Urothelium cell line (cell line): ENCODE results near the gene ERGIC1.

Source experiments
- DNase-seq: peaks from one replicate; pipeline ENCODE4 v3.0.0; 2011; ENCODE audit warnings: low spot score, mixed read lengths
- FAIRE-seq: peaks from 2 replicates; lab custom pipeline; 2011; peaks lifted over from hg19 to GRCh38; lab: Jason Lieb, UNC

Gene ERGIC1

DNA sequence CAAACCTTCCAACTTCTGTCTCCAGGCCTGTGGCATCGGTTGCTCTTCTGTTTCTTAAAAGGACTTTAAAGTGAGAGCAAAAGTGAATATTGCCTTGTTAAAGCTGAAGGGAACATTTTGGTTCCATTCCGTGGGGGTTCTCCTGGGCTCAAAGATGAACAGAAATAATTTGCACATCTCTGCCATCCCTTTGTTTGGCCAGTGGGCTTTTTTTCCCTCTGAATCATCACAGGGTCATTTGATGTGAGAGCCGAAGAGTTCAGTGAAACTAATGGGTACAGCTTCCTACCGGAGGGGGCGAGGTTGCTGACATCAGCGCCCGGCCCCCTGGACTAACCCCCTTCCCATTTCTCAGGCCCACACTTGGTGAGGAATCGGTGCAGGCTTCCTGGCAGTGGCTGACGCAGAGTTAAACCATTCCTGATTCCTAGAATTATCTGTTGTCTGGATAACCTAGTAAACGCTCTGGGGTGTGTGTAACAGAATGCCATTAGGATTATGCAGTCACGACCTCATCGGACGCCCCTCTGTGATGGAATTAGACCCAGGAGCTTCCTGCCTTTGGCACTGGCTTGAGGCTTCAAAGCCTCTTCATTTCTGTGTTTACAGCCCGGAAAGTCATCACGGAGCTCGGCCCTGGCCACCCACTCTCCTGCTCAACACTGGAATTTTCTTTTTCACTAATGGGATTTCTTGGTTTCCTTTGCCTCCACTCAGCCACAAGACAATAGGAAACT is 63.6 kb downstream of the ERGIC1 start:
- FAIRE-seq (no peak), DNase-seq (peak; percentile 84)

GRCh38 chr5:172898218-172898842 is 64.3 kb downstream of the ERGIC1 start:
- DNase-seq: no peak
- no peak for FAIRE-seq

GRCh38 chr5:172898843-172899369 is 64.9 kb downstream of the ERGIC1 start:
- DNase-seq (no peak), FAIRE-seq (no peak)

DNA sequence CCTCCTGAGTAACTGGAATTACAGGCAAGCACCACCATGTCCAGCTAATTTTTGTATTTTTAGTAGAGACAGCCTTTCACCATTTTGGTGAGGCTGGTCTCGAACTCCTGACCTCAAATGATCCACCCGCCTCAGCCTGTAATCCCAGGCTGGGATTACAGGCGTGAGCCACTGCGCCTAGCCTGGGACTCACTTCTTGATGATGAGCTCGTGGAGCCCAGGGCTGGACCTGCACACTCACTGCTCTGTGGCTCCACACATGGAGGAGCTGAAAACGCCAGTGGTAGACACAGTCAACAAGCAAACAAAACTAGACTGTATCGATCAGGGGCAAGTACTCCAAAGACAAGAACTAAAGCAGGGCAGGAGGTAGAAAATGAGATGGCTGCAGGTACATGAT is 65.4 kb downstream of the ERGIC1 start:
- no peak for FAIRE-seq
- no peak for DNase-seq

DNA sequence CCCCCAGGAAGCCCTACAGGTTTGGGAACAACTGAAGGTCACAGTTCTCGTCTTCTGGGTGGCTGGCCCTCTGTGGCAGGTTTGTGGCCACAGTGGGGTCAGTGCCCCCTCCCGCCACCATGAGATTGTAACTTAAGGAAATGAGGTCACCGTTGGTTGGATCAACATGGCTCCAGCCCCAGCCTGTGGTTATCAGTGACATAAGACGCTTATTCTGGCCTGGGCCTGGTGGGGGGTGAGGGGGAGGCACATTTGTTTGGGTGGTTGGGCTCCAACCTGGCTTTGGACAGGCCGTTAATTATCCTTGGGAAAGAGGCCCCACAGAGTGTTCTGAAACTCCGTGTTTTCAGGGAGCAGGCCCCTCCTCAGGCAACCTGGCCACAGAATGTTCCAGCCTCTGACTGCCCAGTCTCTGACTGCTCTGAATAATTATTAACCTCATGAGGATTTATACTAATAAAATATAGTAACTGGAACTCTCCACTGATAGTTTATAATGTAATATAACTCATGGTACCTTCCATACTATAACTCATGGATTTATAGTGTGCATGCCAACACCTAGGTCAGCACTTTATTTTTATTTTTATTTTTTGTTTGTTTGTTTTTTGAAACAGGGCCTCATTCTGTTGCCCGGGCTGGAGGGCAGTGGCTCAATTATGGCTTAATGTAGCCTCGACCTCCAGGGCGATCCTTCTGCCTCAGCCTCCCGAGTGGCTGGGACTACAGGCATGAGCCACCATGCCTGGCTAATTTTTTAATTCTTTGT is 67.1 kb downstream of the ERGIC1 start:
- DNase-seq (peak; percentile 46), FAIRE-seq (no peak)

DNA sequence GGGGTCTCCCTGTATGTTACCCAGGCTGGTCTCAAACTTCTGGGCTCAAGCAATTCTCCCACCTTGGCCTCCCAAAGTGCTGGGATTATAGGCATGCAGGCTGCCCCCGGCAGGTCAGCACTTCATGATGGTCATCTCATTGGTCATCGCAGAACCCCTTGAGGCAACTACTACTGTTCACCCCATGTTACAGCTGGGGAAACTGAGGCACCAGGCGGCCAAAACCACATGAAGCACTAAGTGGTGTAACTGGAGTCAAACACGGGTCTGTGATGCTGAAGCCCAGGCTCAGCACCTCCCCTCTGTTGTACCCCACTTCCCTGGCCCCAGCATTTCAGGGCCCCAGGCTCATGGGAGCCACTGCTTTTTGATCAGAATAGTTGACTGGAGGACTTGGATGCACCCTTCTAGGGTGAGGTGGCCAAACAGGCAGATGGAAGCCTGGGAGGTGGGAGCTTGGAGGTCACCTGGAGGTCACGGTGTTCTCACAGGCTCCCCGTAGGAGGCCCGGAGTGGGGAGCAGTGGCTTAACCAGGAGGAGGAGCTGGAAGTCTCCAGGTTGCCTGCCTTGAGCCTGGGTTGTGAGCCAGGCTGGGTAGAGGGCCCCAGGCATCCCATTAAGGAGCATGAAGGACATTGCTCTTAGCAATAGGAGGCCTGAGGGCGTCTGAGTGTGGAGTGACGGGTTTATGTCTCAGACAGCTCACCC is 67.9 kb downstream of the ERGIC1 start:
- DNase-seq (no peak), FAIRE-seq (no peak)

DNA sequence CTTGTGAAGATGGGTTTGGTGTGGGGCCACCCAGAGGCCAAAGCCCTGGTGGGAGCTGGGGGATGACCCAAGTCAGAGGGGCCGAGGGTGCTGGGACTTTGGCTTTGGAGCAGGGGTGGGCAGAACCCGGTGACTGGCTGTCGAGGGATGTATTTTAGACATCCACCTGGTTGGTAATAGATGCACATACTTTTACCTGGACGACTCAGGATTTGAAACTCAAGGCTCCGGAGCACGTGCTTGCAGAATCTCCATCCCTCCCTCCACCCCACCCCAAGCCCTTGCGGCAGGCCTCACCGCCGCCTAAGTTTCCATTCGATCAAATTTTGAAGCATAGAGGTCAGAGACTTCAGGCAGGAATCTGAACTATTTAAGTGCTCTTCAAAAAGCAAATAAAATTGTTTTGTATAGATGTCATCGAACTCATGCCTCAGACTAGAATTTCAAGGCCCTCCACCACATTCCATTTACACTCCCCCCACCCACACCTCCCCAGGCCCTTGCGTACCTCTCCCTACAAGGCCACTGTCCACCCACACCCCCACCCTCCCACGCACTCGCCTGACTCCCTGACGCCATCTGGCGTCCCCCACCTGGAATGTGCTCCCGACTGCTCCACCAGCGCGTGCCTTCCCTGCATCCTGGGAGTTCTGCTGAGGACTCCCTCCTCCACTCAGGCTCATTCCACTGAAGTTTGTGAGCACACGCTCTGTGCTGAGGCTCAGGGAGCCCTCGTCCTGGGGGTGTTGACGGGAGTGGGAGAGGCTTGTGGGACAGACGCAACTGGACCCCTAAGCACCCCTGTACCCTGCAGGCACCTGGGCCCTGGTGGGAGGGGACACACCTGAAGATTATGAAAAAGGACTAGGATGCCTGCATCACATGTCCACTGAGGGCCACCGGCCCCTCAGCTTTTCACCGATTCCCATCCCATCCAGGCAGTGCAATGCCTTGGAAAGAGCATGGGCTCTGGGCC is 68.7 kb downstream of the ERGIC1 start:
- FAIRE-seq: no peak

GRCh38 chr5:172903790-172904189 is 69.7 kb downstream of the ERGIC1 start:
- peak; percentile 32 for FAIRE-seq
- DNase-seq: no peak

More for the DNA sequence above, 68.7 kb downstream of the ERGIC1 start:
- DNase-seq: peak; percentile 83

DNA sequence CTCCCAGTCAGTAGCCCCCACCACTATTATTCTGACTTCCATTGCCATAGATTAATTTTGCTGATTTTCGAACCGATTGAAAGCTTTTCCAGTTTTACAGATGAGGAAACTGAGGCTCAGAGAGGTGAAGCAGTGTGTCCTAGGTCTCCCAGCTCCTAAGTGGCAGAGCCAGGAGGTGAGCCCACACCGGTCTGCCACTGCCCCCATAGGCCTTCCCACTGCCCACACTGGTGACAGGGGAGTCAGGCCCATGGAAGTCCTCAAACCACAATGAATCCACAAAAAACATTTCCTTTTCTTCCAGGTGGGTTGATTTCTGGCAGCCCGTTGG is 70.2 kb downstream of the ERGIC1 start:
- FAIRE-seq: no peak

DNA sequence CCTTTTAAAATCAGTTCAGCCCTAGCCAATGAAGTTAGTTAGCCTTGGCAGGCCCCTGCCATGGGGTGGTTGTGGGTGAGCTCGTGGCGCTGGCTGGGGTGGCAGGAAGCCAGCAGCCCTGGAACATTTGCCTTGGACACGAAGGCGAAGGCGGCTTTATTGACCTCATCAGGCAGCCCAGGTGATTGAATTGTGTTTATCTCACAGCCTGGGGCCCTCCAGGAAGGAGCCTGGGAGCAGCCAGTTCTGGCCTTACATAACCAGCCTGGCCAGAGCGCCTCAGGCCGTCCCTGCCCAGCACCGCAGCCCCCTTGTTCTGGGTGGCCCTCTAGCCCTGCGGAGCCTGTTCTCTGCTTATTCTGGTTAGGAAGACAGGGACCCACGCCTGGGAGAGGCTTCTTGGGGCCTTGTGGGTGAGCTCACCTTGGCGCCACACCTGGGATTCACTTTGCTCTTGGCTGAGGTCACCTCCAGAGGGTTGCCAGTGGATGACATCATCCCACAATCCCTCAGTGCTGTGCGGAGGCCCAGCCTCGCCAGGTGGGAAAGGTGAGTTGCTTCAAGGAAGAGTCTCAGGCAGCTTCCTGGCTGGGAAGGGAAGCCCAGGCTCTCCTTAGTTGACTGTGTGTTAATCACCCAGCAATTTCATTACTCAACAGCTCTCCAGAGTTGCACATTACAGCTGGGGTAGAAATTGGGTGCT is 70.7 kb downstream of the ERGIC1 start:
- no peak for FAIRE-seq
- peak; percentile 64 for DNase-seq

More for the DNA sequence above, 70.2 kb downstream of the ERGIC1 start:
- DNase-seq: no peak

DNA sequence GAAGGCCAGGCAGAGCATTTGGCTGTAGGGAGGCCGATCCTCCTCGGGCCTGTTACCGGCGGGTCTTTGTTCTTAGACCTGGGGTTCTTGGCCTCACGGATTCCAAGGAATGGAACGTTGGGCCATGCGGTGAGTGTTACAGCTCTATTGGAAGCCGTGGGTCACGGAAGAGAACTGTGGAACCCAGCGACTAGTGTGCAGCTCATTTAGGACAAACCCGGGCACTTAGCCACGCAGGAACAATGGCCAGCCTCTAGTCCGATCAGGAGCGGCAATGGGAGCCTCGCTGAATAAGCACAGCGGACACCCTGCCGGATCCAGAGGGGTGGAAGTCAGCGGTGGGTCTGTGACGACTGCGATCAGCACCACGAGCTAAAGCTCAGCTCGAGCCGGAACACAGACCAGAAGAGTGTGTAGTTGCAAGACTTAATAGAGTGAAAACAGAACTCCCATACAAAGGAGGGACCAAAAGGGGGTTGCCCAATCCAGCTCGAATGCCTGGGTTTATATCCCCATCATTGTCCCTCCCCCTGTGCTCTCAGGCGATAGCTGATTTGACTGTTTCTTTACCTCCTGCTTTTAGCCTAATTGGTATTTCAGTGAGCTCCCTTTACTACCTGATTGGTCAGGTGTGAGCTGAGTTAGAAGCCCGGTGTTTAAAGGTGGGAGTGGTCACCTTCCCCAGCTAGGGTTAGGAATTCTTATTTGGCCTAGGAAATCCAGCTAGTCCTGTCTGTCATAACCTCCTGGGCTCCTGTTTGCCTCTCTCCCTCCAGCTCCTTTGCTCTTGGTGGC is 71.5 kb downstream of the ERGIC1 start:
- FAIRE-seq: no peak

GRCh38 chr5:172906436-172906835 is 72.4 kb downstream of the ERGIC1 start:
- FAIRE-seq (no peak), DNase-seq (no peak)

More for the DNA sequence above, 71.5 kb downstream of the ERGIC1 start:
- no peak for DNase-seq

- DNase-seq: no peak
- no peak for FAIRE-seq
These were observed 72.8 kb downstream of the ERGIC1 start for GRCh38 chr5:172906888-172907287.

DNA sequence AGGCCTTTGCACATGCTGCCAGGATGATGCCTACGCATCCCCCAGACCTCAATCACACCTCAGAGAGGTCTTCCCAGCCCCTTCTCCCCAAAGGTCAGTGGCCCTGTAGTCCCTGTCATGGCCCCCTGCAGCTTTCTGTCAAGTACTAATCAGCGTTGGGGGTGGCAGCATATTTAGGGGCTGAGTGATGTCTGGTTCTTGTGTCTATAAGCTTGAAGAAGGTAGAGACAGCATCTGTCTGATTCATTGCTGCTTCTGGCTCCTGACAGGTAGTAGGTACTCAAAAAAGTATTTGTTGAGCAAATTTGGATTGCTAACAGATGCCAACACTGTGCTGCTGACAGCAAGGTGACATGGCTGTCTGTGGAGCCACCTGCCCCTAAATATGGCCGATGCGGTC is 73.6 kb downstream of the ERGIC1 start:
- peak; percentile 63 for FAIRE-seq
- no peak for DNase-seq

DNA sequence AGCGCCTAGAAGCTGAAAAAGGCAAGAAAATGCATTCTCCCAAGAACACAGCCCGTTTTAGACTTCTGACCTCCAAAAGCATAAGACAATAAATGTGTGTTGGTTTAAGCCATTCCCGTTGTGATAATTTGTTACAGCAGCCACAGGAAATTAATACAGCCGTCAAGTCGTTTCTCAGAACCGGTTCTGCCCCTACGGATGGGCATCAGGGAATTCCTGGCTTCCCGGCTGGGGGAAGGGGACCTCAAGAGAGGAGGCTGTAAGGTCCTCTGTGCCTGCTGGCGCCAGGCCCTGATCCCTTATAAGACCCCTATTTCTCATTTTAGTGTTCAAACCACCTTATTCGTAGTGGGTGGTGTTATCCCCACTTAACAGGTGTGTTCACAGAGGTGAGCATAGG is 74.6 kb downstream of the ERGIC1 start:
- DNase-seq: no peak
- no peak for FAIRE-seq

GRCh38 chr5:172909931-172910502 is 76.0 kb downstream of the ERGIC1 start:
- DNase-seq (no peak), FAIRE-seq (no peak)

DNA sequence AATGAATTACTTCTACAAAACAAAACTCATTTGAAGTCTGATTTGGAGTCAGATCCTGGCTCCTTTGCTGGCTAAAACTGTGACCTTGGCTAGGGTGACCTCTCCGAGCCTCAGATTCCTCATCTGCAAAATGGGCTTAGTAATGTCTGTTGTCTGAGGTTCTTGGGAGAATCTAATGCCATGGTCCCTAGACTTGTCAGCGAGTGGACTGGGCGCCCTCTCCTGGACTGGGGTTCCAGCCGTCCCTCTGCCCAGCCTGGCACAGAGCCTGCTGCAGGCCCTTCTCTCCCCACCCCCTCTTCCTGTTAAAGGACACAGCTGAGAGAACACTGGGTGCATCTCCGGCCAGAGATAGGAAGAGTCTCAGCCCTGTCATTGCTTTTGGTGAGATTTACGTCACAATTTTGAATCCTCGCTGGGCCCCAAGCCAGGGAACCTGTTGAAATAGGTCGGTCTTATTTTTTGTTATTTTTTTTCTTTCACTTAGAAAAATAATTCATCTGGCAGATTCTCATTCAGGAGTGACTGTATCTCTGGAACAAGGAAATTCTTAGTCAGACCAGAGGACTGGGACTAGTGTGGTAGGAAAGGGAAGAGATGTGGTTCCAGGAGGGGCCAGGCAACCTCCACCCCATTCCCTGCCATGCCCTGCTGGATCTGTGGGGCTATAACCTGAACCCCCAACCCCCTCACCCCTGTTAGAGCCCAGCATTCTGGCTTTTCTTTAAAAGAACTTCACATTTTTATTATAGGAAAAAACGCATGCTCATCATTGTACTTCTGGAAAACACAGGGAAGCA is 77.0 kb downstream of the ERGIC1 start:
- FAIRE-seq: no peak

GRCh38 chr5:172911628-172911880 is 77.5 kb downstream of the ERGIC1 start:
- FAIRE-seq (no peak), DNase-seq (no peak)

More for the DNA sequence above, 77.0 kb downstream of the ERGIC1 start:
- no peak for DNase-seq
